Left lung (tissue), 10 donors: ENCODE measurements around the gene ZNF516. TPM values are rescaled to one million over a fixed set of nuclear protein-coding genes. Genes with fewer than 3 reads are reported as not detected.

Experiments
- ATAC-seq: fragments of 200-7000 bp; cut with Tn5 transposase; one replicate; pipeline ENCODE4 v1.9.1; 2020; ENCODE audit warnings: moderate library complexity
- DNase-seq, 4 donors: peaks; one replicate each; pipeline ENCODE4 v3.0.0-alpha.2; 2013 to 2020
- H3K27ac ChIP-seq, 2 donors: fragments of 200-600 bp; sonication (generic) in 1 of 2; one replicate each; pipeline versions ENCODE4 v1.5.0 to v1.8.0; 2020 to 2021
- H3K27me3 ChIP-seq, 2 donors: fragments of 200-600 bp; sonication (generic) in 1 of 2; one replicate each; pipeline versions ENCODE4 v1.5.0 to v1.8.0; 2020 to 2021
- H3K36me3 ChIP-seq, 2 donors: fragments of 200-600 bp; sonication (generic) in 1 of 2; one replicate each; pipeline versions ENCODE4 v1.5.0 to v1.8.0; 2020 to 2021
- H3K4me1 ChIP-seq, 2 donors: fragments of 200-600 bp; one replicate each; pipeline ENCODE4 v1.8.0; 2021
- H3K4me3 ChIP-seq, 2 donors: fragments of 200-600 bp; sonication (generic) in 1 of 2; one replicate each; pipeline versions ENCODE4 v1.5.0 to v1.8.0; 2020 to 2021; ENCODE audit warnings: mild to moderate bottlenecking in 1 of 2
- H3K9me3 ChIP-seq, 2 donors: fragments of 200-600 bp; sonication (generic) in 1 of 2; one replicate each; pipeline versions ENCODE4 v1.5.0 to v1.8.0; 2020 to 2021
- intact Hi-C, 2 donors: fragments of 100-400 bp; cut with DNase I; formaldehyde crosslinking; loops; one replicate each; pipeline versions ENCODE4 v1.11.2 to v1.14.2; 2022
- polyA plus RNA-seq, 6 donors: library from polyadenylated mRNA; unstranded; fragments of 120-200 nt; gene quantifications; one replicate each; pipeline ENCODE4 v1.2.1, GENCODE V29; 2013; ENCODE audit not compliant: insufficient read length in 6 of 6
- total RNA-seq, 2 donors: library from RNA; stranded (reverse); fragmentation: NEBNext Ultra II Directional; extraction: Animal tissue kit (Norgen Biotek cat#: 25700); gene quantifications; one replicate each; pipeline ENCODE4 v1.2.1, GENCODE V29; 2021
- TF ChIP-seq, protein P1 (sequence below), 2 donors: fragments of 200-600 bp; sonication (generic) in 1 of 2; IDR thresholded peaks; one replicate each; pipeline versions ENCODE4 v1.5.0 to v1.8.0; 2021; ENCODE audit warnings: antibody characterized with exemption in 2 of 2
- donor health status: DM: no; HTN: yes; CAD: no.
- donor health status: DM: no; HTN: no; CAD: no.

Gene ZNF516
- total and polyA plus RNA-seq, 8 donors, result 33.9 to 51.2 (median 46.8) TPM

DNA sequence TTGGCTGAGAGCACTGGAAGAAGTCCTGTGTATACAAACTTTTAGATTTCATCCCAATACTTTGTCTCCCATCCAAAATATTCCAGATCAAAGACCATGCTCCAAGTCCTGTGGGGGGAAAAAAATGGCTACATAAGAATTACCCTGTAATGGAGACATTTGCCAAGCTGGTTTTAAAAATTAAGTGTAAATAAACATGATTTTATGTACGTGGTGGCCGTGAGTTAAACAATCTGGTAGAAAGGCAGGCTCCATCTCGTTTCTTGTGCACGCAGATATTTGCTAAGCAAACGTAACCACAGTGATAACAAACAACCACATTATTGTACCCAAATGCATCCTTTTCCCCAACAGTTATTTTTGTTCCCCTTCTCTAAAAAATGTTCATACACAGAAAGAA, 176.4 kb downstream of the ZNF516 start:
- no peak overlapping the region for H3K27ac ChIP-seq
- DNase-seq (peak in 2 of 4 donors; percentile 89 to 92), ATAC-seq (no peak)
- no peak overlapping the region for H3K4me3 ChIP-seq
- intact Hi-C loops, result no loop called here
- no peaks in the 10 kb centered on the region for H3K4me1 ChIP-seq
- H3K9me3 ChIP-seq, result no peaks in the 10 kb centered on the region
- H3K27me3 ChIP-seq, result no peaks in the 10 kb centered on the region
- H3K36me3 ChIP-seq, result no peaks in the 10 kb centered on the region
- TF ChIP-seq, protein P1, sequence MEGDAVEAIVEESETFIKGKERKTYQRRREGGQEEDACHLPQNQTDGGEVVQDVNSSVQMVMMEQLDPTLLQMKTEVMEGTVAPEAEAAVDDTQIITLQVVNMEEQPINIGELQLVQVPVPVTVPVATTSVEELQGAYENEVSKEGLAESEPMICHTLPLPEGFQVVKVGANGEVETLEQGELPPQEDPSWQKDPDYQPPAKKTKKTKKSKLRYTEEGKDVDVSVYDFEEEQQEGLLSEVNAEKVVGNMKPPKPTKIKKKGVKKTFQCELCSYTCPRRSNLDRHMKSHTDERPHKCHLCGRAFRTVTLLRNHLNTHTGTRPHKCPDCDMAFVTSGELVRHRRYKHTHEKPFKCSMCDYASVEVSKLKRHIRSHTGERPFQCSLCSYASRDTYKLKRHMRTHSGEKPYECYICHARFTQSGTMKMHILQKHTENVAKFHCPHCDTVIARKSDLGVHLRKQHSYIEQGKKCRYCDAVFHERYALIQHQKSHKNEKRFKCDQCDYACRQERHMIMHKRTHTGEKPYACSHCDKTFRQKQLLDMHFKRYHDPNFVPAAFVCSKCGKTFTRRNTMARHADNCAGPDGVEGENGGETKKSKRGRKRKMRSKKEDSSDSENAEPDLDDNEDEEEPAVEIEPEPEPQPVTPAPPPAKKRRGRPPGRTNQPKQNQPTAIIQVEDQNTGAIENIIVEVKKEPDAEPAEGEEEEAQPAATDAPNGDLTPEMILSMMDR (IDR thresholded peaks at IDR 0.05), result no peak

DNA sequence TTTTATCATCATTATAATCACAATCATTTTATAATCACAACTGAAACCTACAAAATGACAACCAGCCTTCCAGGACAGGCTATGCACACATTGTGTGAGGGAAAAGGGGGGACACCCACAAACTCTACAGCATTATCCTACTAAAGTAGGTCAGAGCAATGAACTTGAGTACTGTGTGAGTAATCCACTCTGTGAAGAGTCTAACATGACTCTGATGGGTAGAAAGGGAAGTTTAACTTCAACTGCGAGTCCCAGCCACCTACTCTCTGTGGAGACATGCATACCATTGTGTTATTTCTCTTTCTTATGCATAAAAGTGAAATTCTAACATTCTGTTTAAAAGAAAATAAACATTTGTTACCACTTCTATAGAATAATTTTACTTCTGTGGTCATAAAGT, 177.9 kb downstream of the ZNF516 start:
- Histone ChIP-seq H3K36me3 (no peaks in the 10 kb centered on the region), H3K4me1 (no peaks in the 10 kb centered on the region), H3K27me3 (no peaks in the 10 kb centered on the region), H3K4me3 (no peak overlapping the region), H3K27ac (no peak overlapping the region), H3K9me3 (no peaks in the 10 kb centered on the region)
- intact Hi-C loops, result no loop called here
- no peak for ATAC-seq
- TF ChIP-seq, protein P1 (IDR thresholded peaks at IDR 0.05), result no peak
- no peak for DNase-seq

DNA sequence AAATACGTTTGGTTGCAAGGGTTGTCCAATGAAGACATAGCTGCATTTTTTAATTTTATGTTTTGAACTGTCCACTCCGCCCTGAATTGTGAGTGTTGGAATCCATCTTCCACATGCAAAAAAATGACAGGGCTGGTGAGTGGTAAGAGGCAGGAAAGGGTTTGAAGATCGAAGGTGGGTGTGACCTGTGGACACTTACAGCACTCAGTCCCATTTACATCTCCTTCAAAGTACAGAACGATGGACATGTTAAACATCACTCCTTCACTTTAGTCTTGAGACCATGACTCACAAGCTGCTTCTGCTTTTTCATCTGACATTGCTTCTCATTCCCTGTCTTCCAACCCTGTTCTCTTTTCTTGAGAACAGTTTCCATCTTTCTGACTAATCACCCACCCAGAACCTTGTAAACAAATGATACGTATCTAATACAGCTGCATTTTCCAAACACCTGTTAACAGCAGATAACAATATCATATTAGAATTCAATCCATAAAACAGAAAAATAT, 179.3 kb downstream of the ZNF516 start:
- ATAC-seq (no peak), DNase-seq (no peak)
- intact Hi-C loops, result no loop called here
- H3K27me3 ChIP-seq, result no peaks in the 10 kb centered on the region
- H3K9me3 ChIP-seq, result no peaks in the 10 kb centered on the region
- no peaks in the 10 kb centered on the region for H3K36me3 ChIP-seq
- H3K4me3 ChIP-seq, result no peak overlapping the region
- H3K27ac ChIP-seq, result no peak overlapping the region
- H3K4me1 ChIP-seq, result no peaks in the 10 kb centered on the region
- TF ChIP-seq, protein P1 (IDR thresholded peaks at IDR 0.05), result no peak

DNA sequence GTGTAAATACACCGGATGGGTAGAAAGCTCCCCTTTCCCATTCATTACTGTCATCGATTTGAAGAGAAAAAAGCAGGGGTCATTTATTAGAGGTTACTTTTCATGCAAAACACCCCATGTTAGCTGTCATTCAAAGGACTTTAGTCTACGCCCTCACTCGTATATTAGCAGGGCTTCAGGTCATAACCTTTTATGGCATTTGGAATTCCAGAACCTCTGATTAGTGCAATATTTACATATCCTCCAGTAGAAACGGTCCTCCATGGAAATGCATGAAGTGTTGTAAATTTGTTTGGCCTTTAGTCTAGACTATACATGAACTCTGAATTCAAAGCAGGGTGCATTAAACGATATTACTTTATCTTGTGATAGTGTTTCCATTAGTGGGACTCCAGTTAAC, 180.5 kb downstream of the ZNF516 start:
- H3K27me3 ChIP-seq, result no peaks in the 10 kb centered on the region
- intact Hi-C loops, result no loop called here
- TF ChIP-seq, protein P1 (IDR thresholded peaks at IDR 0.05), result no peak
- H3K4me1 ChIP-seq, result no peaks in the 10 kb centered on the region
- H3K4me3 ChIP-seq, result no peak overlapping the region
- no peak for DNase-seq
- peak; percentile 68 for ATAC-seq
- H3K36me3 ChIP-seq, result no peaks in the 10 kb centered on the region
- no peak overlapping the region for H3K27ac ChIP-seq
- no peaks in the 10 kb centered on the region for H3K9me3 ChIP-seq

DNA sequence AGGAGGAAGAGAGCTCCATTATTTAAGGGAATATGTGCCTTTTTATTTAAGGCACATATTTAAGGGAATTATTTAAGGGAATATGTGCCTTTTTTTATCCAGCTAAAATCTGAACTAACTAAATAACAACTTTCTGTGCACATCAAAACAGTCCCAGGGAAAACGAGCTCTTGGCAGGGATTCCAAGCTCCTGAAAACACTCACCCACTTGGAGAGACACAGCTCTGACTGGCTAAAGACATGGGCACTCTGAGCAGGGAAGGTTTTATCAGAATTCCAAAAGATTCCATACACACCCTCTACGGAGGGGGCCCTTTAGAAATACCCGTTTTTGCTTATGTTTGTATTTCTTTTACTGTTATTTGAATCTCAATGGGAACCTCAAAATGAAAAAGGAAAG, 181.0 kb downstream of the ZNF516 start:
- DNase-seq, result no peak
- H3K27me3 ChIP-seq, result no peaks in the 10 kb centered on the region

More for the DNA sequence above, 181.0 kb downstream of the ZNF516 start:
- ATAC-seq, result peak; percentile 29
- no peaks in the 10 kb centered on the region for H3K9me3 ChIP-seq
- H3K4me3 ChIP-seq, result no peak overlapping the region
- no peaks in the 10 kb centered on the region for H3K36me3 ChIP-seq
- H3K27ac ChIP-seq, result no peak overlapping the region
- intact Hi-C loops, result no loop called here
- TF ChIP-seq, protein P1 (IDR thresholded peaks at IDR 0.05), result no peak
- H3K4me1 ChIP-seq, result no peaks in the 10 kb centered on the region
